Neural cell (in vitro differentiated cells): Measurements from ENCODE around the gene SUCLG2.

Experiments
- CTCF ChIP-seq: fragments of 450-650 bp; IDR thresholded peaks from 2 replicates; pipeline ENCODE4 v1.5.1; 2014; ENCODE audit warnings: antibody characterized with exemption, mild to moderate bottlenecking, moderate library complexity; ENCODE audit not compliant: poor library complexity, severe bottlenecking
- EP300 ChIP-seq: fragments of 450-650 bp; conservative IDR thresholded peaks from 2 replicates; pipeline ENCODE4 v1.6.1; 2014; ENCODE audit warnings: antibody characterized with exemption, mild to moderate bottlenecking, moderate library complexity; ENCODE audit not compliant: poor library complexity, severe bottlenecking
- EZH2 ChIP-seq: fragments of 200-600, 300-800 bp; shearing (Covaris generic), sonication (generic); IDR thresholded peaks from 2 replicates; pipeline ENCODE4 v1.6.1; 2014; ENCODE audit warnings: antibody characterized with exemption, low read length, borderline replicate concordance, mild to moderate bottlenecking; ENCODE audit not compliant: insufficient read depth, poor library complexity, severe bottlenecking
- MXI1 ChIP-seq: fragments of 450-650 bp; conservative IDR thresholded peaks from 2 replicates; pipeline ENCODE4 v1.6.1; 2014; ENCODE audit warnings: antibody characterized with exemption, mild to moderate bottlenecking; ENCODE audit not compliant: poor library complexity, severe bottlenecking
- POLR2AphosphoS5 ChIP-seq: IDR thresholded peaks from 2 replicates; pipeline ENCODE4 v1.6.1; 2012
- RAD21 ChIP-seq: fragments of 450-650 bp; conservative IDR thresholded peaks from 2 replicates; pipeline ENCODE4 v1.6.1; 2014; ENCODE audit warnings: antibody characterized with exemption, mild to moderate bottlenecking, moderate library complexity
- REST ChIP-seq: IDR thresholded peaks from 2 replicates; pipeline ENCODE4 v1.6.1; 2012; ENCODE audit warnings: borderline replicate concordance
- SMC3 ChIP-seq: fragments of 450-650 bp; conservative IDR thresholded peaks from 2 replicates; pipeline ENCODE4 v1.6.1; 2014; ENCODE audit warnings: antibody characterized with exemption, mild to moderate bottlenecking, moderate library complexity; ENCODE audit not compliant: poor library complexity
- TAF1 ChIP-seq: IDR thresholded peaks from 2 replicates; pipeline ENCODE4 v1.6.1; 2012; ENCODE audit warnings: low read depth

GRCh38 chr3:67463656-67464055 lies 190.8 kb downstream of the SUCLG2 start:
- TF ChIP-seq CTCF (no peak), POLR2AphosphoS5 (no peak), REST (no peak), TAF1 (no peak), EZH2 (no peak), MXI1 (no peak), EP300 (no peak), RAD21 (no peak), SMC3 (no peak)
